GM12801 (cell line): Measurements from ENCODE around the gene GALNT8.

Experiments
- TF ChIP-seq, protein P1 (sequence below): IDR thresholded peaks from one replicate; pipeline ENCODE4 v1.5.1; 2011; ENCODE audit warnings: control low read depth; ENCODE audit not compliant: insufficient read length; ENCODE audit errors: extremely low read depth

Gene GALNT8

GRCh38 chr12:4813741-4814140 is 93.5 kb downstream of the GALNT8 start:
- TF ChIP-seq, protein P1, sequence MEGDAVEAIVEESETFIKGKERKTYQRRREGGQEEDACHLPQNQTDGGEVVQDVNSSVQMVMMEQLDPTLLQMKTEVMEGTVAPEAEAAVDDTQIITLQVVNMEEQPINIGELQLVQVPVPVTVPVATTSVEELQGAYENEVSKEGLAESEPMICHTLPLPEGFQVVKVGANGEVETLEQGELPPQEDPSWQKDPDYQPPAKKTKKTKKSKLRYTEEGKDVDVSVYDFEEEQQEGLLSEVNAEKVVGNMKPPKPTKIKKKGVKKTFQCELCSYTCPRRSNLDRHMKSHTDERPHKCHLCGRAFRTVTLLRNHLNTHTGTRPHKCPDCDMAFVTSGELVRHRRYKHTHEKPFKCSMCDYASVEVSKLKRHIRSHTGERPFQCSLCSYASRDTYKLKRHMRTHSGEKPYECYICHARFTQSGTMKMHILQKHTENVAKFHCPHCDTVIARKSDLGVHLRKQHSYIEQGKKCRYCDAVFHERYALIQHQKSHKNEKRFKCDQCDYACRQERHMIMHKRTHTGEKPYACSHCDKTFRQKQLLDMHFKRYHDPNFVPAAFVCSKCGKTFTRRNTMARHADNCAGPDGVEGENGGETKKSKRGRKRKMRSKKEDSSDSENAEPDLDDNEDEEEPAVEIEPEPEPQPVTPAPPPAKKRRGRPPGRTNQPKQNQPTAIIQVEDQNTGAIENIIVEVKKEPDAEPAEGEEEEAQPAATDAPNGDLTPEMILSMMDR: no peak

DNA sequence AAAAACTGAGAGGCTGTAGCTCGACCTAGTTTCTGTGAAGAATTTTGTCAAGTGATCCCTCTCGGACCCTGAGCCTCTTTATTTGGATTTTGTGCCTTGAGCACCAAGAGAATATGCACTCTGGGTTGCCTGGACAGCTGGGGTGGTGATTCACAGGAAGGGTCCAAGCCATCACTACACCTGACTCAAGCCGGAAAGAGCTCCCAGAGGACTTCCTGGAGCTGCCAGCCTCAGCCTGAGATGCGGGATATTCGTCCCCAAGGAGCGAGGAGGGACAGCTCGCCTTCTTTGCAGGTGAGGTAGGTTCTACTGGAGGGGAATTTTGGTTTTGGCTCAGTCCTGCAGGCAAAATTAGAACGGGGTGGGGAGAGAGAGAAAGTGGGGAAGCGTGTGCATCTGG is 94.3 kb downstream of the GALNT8 start:
- TF ChIP-seq, protein P1: no peak

DNA sequence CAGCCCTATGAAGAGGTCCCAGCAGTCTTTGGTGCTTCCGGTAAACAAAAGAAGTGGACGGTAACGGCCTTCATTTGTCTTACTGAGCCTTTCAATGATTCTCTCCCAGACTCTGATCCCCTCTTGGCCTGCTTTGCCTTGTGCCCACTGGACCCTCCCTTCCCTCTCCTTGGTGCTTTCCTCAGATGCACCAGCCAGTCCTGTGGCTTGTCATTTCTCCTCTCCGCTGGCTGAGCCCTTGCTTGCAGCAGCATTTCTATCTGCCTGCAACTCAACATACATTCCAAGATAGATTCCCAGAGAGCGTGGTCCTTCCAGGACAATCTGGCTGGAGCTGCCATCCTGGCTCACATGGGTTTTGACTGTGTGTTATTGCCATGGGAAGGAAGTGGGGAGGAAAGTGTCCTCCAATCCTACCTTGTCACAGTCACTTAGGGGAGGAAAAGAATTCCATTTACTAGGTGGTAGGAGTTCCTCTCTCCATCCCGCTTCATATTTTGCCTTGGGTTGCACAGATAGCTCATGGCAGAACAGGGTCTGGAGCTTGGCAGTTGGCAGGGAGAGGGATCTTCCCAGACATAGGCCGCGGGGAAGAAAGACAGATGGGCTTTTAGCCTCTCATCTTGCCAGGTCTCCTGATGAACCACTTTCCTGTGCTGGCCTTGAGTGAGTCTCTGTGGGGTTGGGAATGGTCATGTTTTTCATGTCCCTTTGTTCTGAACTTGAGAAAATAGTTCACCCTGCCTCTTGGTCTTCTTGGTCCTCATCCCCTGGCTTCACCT is 96.7 kb downstream of the GALNT8 start:
- TF ChIP-seq, protein P1: no peak

DNA sequence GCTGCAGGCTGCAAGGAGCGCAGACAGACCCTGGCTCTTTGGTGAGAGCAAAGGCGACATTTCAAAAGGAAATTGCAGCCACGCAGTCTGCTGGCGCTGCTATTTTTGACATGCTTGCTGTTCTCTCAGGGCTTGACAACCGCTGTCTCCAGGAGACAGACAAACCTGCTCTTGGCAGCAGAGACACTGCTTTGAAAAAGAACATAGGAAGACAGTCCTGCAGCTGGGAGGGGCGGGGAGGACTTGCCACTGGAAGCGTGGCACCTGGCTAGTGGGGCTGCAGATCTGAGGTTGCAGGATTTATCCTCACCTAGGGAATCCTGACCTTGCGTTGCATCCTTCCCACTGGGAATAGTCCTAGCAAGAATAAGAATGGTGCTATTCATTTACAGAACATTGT is 97.7 kb downstream of the GALNT8 start:
- TF ChIP-seq, protein P1: no peak

- TF ChIP-seq, protein P1: no peak
These were observed 99.5 kb downstream of the GALNT8 start for GRCh38 chr12:4819654-4820053.

- TF ChIP-seq, protein P1: no peak
These were observed 100.8 kb downstream of the GALNT8 start for GRCh38 chr12:4820971-4821370.
